OCI-M2 (cell line): ENCODE measurements around the gene SYT6.

Experiments used
- DNase-seq: peaks from one replicate; lab custom pipeline; 2025; ENCODE audit not compliant: unreplicated experiment; lab: John Stamatoyannopoulos, UW

The SYT6 gene

GRCh38 chr1:114153261-114154145, at the start of gene SYT6:
TSS of gene SYT6 (minus strand) at chr1:114153869. CDS start at chr1:114153772, 97 bp downstream.
- DNase-seq: no peak

- no peak for DNase-seq
These were observed 47.8 kb upstream of the SYT6 start for GRCh38 chr1:114201486-114201885.

DNA sequence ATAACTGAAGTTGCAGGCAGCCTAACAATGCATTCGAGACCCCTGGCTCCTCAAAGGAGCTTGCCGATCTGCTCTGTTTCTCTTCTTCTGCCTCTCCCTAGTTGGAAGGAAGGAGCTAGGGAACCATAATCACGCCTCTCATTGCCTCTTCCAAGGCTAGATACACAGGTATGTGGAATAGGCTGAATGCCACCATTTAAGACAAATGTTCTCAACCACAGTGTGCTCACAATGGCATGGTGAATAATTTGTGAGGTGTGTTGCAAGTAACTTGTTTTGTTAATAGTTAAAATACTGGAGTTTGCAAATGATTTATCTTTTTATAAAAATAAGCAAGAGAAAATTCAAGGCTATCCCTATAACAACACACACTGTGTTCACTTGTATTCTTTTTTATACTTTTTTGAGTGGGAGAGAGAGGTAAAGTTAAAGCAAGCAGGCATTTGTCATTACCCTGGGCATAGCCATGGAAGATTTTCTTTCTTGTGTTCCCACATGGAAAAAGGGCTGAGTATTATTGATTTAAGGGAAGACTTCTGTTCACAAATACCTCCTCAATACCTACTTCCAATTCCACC, 45.4 kb upstream of the SYT6 start:
- no peak for DNase-seq

DNA sequence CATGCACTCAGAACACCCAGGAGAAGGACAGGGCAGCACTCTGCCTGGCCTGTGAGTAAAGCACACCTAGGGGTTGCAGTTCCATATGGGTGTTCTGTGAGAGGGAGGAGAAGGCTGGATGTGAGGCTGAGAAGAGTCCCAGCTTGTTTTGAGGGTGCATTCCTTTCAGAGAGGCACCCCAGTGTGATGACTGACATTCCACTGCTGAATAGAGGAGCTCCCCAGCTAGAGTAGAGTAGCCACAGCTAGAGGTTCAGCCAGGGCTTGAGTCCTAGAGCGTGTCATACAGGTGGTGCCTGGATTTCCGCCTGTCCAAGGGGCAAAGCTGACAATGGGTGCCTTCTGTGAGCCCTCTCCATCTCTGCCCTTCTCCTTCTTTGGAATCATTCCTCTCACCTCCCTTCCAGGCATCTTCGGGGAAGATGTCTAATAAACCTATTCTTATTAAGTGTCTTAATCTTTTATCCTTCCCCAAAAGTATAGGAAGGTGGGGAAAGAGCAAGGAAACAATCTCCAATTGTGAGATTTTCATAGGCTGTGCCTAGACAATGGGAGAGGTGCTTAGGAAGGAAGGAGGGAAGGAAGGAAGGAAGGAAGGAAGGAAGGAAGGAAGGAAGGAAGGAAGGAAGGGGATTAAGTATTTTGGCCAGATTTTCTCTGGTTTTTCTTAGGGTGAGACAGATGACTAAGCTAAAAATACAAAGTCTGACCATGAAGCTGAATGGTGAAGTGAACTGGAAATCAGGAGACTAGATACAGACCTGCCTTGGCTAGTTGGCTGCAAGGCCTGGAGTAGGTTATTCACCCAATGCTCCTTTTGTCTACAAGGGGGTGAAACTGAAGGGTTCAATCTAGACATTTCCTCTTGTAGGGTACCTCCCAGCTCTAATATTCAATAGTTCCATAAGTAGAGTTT, 43.6 kb upstream of the SYT6 start:
- DNase-seq: no peak

GRCh38 chr1:114195819-114196218, 42.1 kb upstream of the SYT6 start:
- no peak for DNase-seq

- DNase-seq: no peak
These were observed 38.7 kb upstream of the SYT6 start for GRCh38 chr1:114192328-114192727.

DNA sequence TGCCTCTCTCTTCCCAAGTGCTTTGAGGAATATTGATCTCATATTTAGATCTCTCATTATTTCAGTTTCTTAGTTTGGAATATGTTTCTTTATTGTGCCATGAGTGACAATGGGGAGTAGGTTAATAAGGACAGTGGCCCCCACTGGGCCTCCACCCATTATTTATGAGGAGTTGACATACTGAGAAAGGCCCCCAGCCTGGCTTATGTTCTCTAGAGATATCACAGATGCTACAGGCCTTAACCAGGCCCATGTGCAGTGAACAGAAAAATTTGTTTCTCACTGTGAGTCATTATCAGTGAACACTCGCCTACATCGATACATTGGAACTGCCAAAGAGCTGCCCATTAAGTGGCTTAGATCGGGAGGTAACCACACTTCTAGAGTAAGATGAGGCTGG, 35.7 kb upstream of the SYT6 start:
- no peak for DNase-seq

- DNase-seq: no peak
These were observed 27.7 kb upstream of the SYT6 start for GRCh38 chr1:114181356-114181755.

DNA sequence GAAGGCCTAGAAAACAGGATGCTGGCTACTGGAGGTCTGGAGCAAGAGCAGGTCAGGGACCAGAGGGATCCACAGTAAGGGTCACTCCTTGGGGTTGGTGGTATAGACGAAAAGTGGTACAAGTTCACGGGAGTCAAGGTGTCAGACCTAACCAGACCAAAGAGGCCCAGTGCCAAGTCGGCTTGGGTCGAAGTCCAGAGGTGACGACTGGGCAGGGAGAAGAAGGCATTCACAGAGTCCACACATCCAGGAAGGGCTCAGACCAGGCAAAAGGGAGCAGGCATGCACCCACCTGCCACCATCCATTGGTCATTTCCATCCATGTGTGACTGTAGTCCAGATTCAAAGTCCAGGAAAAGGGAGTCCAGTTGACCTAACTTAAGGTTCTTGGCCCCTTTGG, 27.1 kb upstream of the SYT6 start:
- DNase-seq: no peak

DNA sequence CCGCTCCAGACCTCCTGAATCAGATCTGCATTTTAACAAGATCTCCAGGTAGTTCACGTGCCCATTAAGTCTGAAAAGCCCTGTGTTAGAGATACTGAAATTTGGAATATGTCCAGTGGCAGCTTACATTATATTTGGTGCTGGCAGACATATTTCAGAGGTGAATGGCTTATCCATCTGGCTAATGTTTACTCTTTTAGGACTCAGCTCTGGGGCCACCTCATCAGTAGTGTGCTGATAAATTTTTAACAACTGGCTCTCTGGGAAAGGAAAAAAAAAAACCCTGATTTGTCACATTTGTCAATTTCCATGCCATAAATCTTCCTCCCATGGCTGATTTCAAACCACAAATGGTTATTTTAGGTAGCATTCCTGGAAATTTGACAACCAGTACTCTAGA, 25.3 kb upstream of the SYT6 start:
- DNase-seq: no peak

GRCh38 chr1:114177282-114177681, 23.6 kb upstream of the SYT6 start:
- DNase-seq: no peak

DNA sequence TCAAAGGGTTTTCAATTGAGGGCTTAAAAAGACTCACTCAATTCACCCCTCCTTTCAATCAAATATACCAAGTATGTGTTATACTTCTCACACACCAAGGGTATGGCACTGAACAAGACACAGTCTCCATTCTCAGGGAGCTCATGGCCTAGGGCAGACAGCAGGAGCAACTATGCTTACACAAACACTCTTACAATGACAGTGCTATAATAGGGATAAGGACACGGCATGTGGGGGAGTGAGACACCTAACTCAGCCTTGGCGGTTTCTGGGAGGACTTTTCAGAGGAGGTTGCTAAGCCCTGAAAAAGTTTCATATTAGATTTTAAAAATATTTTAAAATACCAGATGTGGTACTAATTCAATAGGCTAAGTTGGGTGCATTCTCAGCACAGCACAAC, 22.7 kb upstream of the SYT6 start:
- no peak for DNase-seq

GRCh38 chr1:114173680-114174079, 20.0 kb upstream of the SYT6 start:
- DNase-seq: no peak

DNA sequence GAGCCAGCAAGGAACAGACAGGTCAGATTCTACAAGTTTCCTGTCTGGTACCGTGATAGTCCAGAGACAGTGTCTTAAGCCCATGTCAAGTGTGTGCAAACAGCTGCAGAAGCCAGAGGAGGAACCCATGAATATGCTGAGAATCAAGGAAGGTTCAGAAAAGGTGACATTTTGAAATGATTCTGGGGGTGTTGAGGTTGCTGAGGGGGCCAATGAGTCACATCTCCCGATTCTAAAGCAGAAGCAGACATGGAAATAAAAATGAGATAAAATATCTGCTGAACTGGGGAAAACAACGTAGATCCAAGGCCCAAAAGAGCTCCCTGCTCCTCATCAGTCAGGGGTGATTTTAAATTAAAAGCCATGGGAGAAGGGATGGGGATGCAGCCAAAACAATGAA, 15.8 kb upstream of the SYT6 start:
- no peak for DNase-seq

GRCh38 chr1:114167226-114167625, 13.6 kb upstream of the SYT6 start:
- DNase-seq: no peak

DNA sequence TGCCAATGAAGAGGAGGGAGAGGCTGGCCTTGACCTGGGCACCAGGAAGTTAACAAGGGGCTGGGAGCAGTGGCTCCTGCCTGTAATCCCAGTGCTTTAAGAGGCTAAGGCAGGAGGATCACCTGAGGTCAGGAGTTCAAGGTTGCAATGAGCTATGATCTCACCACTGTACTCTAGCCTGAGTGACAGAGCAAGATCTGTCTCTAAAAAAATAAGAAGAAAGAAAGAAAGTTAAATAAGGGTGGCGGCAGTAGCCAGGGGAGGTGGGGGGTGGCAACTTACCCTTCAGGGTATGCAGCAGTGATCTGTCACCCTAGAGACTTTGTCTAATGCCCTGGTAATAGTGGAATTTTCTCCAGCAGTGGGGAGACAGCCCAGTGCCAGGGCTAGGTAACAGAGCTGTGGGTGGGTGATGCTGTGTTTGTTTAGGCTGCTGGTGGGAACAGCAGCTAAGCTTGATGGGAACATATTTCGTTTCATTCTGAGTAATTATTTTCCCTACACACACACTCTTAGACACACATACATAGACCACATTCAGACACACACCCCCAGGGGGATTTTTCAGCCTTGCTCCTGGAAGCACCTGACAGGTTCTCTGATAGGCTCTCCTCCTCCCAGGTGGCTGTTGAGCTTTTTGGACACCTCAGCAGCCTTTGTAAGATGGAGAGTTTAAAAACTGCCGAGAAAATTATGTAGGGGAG, 11.3 kb upstream of the SYT6 start:
- no peak for DNase-seq

- DNase-seq: no peak
These were observed 6.3 kb upstream of the SYT6 start for GRCh38 chr1:114159941-114160340.

DNA sequence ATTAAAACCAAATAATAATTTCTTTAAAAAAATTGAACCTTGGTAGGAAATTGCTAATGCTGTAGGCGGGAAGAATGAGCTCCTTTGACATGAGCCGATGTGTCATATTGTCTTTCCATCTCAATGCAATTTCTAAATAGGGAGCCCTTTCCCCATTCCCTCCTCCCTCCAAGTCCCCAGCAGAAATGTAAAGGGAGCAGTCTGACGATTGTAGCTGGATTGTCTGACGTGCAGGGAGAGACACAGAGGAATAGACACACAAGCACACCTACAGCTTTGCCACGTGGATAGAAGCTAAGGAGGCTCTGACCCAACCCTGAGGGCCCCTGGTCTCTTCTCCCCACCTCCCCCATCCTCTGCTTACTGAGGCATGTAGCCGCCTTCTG, 3.6 kb upstream of the SYT6 start:
- no peak for DNase-seq

GRCh38 chr1:114156538-114157274, 3.0 kb upstream of the SYT6 start:
- DNase-seq: no peak

- DNase-seq: no peak
These were observed 2.0 kb upstream of the SYT6 start for GRCh38 chr1:114155706-114156105.
